ENCODE data around the gene KCTD16.

Gene KCTD16

GRCh38 chr5:144487207-144487606 lies 316.5 kb downstream of the KCTD16 start:
- H3K27me3 ChIP-seq (ENCODE audit: insufficient read depth, low read length, poor library complexity), result no peaks in the 10 kb centered on the region
- H3K9ac ChIP-seq (ENCODE audit: low read depth, low read length), result no peak overlapping the region
- ATAC-seq (ENCODE audit: insufficient read depth, low read depth) (no peak), DNase-seq (no peak)
- no peaks in the 10 kb centered on the region for H3K9me3 ChIP-seq (ENCODE audit: insufficient read depth, low read length, severe bottlenecking)
- TF ChIP-seq EZH2 (IDR thresholded peaks at IDR 0.05; ENCODE audit: borderline replicate concordance, low read depth, low read length, severe bottlenecking) (no peak), CTCF (IDR thresholded peaks at IDR 0.05; ENCODE audit: borderline replicate concordance, extremely low read depth, low read length, poor library complexity, severe bottlenecking) (no peak)
- H3K79me2 ChIP-seq (ENCODE audit: insufficient read depth, low read length), result no peaks in the 10 kb centered on the region
- H3K27ac ChIP-seq (ENCODE audit: low read length), result no peak overlapping the region
- H2AFZ ChIP-seq (ENCODE audit: low read depth, low read length), result no peak overlapping the region
- no peak overlapping the region for H3K4me2 ChIP-seq (ENCODE audit: insufficient read depth, low read length)
- no peaks in the 10 kb centered on the region for H3K36me3 ChIP-seq (ENCODE audit: insufficient read depth, low read length)
- no peak overlapping the region for H3K4me3 ChIP-seq (ENCODE audit: low read depth in 1 of 2, low read length in 2 of 2)
- no peaks in the 10 kb centered on the region for H3K4me1 ChIP-seq (ENCODE audit: insufficient read depth, low read length)
- no peaks in the 10 kb centered on the region for H4K20me1 ChIP-seq (ENCODE audit: insufficient read depth, low read length)

- H3K27me3 ChIP-seq (ENCODE audit: insufficient read depth, low read length, poor library complexity), result no peaks in the 10 kb centered on the region
- DNase-seq (no peak), ATAC-seq (ENCODE audit: insufficient read depth, low read depth) (no peak)
- no peak overlapping the region for H2AFZ ChIP-seq (ENCODE audit: low read depth, low read length)
- H3K9ac ChIP-seq (ENCODE audit: low read depth, low read length), result no peak overlapping the region
- no peaks in the 10 kb centered on the region for H4K20me1 ChIP-seq (ENCODE audit: insufficient read depth, low read length)
- H3K27ac ChIP-seq (ENCODE audit: low read length), result no peak overlapping the region
- no peaks in the 10 kb centered on the region for H3K79me2 ChIP-seq (ENCODE audit: insufficient read depth, low read length)
- TF ChIP-seq EZH2 (IDR thresholded peaks at IDR 0.05; ENCODE audit: borderline replicate concordance, low read depth, low read length, severe bottlenecking) (no peak), CTCF (IDR thresholded peaks at IDR 0.05; ENCODE audit: borderline replicate concordance, extremely low read depth, low read length, poor library complexity, severe bottlenecking) (no peak)
- H3K36me3 ChIP-seq (ENCODE audit: insufficient read depth, low read length), result no peaks in the 10 kb centered on the region
- no peak overlapping the region for H3K4me3 ChIP-seq (ENCODE audit: low read depth in 1 of 2, low read length in 2 of 2)
- H3K4me2 ChIP-seq (ENCODE audit: insufficient read depth, low read length), result no peak overlapping the region
- H3K9me3 ChIP-seq (ENCODE audit: insufficient read depth, low read length, severe bottlenecking), result no peaks in the 10 kb centered on the region
- no peaks in the 10 kb centered on the region for H3K4me1 ChIP-seq (ENCODE audit: insufficient read depth, low read length)
Measured at GRCh38 chr5:144487761-144488160, 317.1 kb downstream of the KCTD16 start.

GRCh38 chr5:144503123-144503522 lies 332.4 kb downstream of the KCTD16 start:
- H3K4me3 ChIP-seq (ENCODE audit: low read depth in 1 of 2, low read length in 2 of 2), result no peak overlapping the region
- no peaks in the 10 kb centered on the region for H3K9me3 ChIP-seq (ENCODE audit: insufficient read depth, low read length, severe bottlenecking)
- TF ChIP-seq CTCF (IDR thresholded peaks at IDR 0.05; ENCODE audit: borderline replicate concordance, extremely low read depth, low read length, poor library complexity, severe bottlenecking) (no peak), EZH2 (IDR thresholded peaks at IDR 0.05; ENCODE audit: borderline replicate concordance, low read depth, low read length, severe bottlenecking) (no peak)
- H3K27me3 ChIP-seq (ENCODE audit: insufficient read depth, low read length, poor library complexity), result no peaks in the 10 kb centered on the region
- H3K79me2 ChIP-seq (ENCODE audit: insufficient read depth, low read length), result no peaks in the 10 kb centered on the region
- H2AFZ ChIP-seq (ENCODE audit: low read depth, low read length), result no peak overlapping the region
- H3K27ac ChIP-seq (ENCODE audit: low read length), result no peak overlapping the region
- H3K4me1 ChIP-seq (ENCODE audit: insufficient read depth, low read length), result no peaks in the 10 kb centered on the region
- no peak overlapping the region for H3K9ac ChIP-seq (ENCODE audit: low read depth, low read length)
- no peaks in the 10 kb centered on the region for H3K36me3 ChIP-seq (ENCODE audit: insufficient read depth, low read length)
- H3K4me2 ChIP-seq (ENCODE audit: insufficient read depth, low read length), result no peak overlapping the region
- ATAC-seq (ENCODE audit: insufficient read depth, low read depth) (no peak), DNase-seq (no peak)
- H4K20me1 ChIP-seq (ENCODE audit: insufficient read depth, low read length), result no peaks in the 10 kb centered on the region
